Endodermal cell (in vitro differentiated cells): ENCODE data around the gene EFNA2. TPM values are rescaled to one million over a fixed set of nuclear protein-coding genes. Genes with fewer than 3 reads are reported as not detected.
A peak's percentile ranks its signal among the peaks of the same experiment; 100 is the strongest.

ENCODE experiments used
- DNase-seq: peaks from one replicate; pipeline ENCODE4 v3.0.0-alpha.2; 2017
- H3K27ac ChIP-seq: 2 replicates; pipeline ENCODE4 v1.5.1; 2013; ENCODE audit warnings: mild to moderate bottlenecking, low read depth, low read length, moderate library complexity
- H3K27me3 ChIP-seq: 2 replicates; pipeline ENCODE4 v1.6.1; 2013; ENCODE audit warnings: mild to moderate bottlenecking, low read length, moderate library complexity; ENCODE audit not compliant: insufficient read depth, control insufficient read depth, poor library complexity, severe bottlenecking
- H3K36me3 ChIP-seq: 2 replicates; pipeline ENCODE4 v1.7.0; 2013; ENCODE audit warnings: mild to moderate bottlenecking, low read length, moderate library complexity; ENCODE audit not compliant: control insufficient read depth, insufficient read depth
- H3K4me1 ChIP-seq: one replicate; pipeline ENCODE4 v1.7.0; 2013; ENCODE audit warnings: low read length; ENCODE audit not compliant: control insufficient read depth, insufficient read depth
- H3K4me3 ChIP-seq: 2 replicates; pipeline ENCODE4 v1.5.1; 2013; ENCODE audit warnings: mild to moderate bottlenecking, low read length, moderate library complexity
- H3K9ac ChIP-seq: 2 replicates; pipeline ENCODE4 v1.6.1; 2013; ENCODE audit warnings: mild to moderate bottlenecking, low read length, moderate library complexity; ENCODE audit not compliant: poor library complexity, severe bottlenecking; ENCODE audit errors: extremely low read depth
- H3K9me3 ChIP-seq: 2 replicates; pipeline ENCODE4 v1.6.1; 2013; ENCODE audit warnings: mild to moderate bottlenecking, low read length, moderate library complexity; ENCODE audit not compliant: control insufficient read depth
- H3K27ac Mint-ChIP-seq: 2 replicates; pipeline ENCODE4 v1.8.0; 2020; ENCODE audit warnings: mixed read lengths
- H3K27me3 Mint-ChIP-seq: 2 replicates; pipeline ENCODE4 v1.8.0; 2021; ENCODE audit warnings: mild to moderate bottlenecking, mixed read lengths; ENCODE audit not compliant: insufficient read depth
- H3K36me3 Mint-ChIP-seq: 2 replicates; pipeline ENCODE4 v1.8.0; 2020; ENCODE audit warnings: low read depth, mixed read lengths
- H3K4me1 Mint-ChIP-seq: 2 replicates; pipeline ENCODE4 v1.8.0; 2020; ENCODE audit warnings: mixed read lengths
- H3K4me3 Mint-ChIP-seq: 2 replicates; pipeline ENCODE4 v1.8.0; 2020; ENCODE audit warnings: mild to moderate bottlenecking, moderate library complexity, mixed read lengths
- H3K9me3 Mint-ChIP-seq: 2 replicates; pipeline ENCODE4 v1.8.0; 2020; ENCODE audit warnings: mild to moderate bottlenecking, mixed read lengths
- CTCF ChIP-seq: fragments of 200-600 bp; sonication (generic); conservative IDR thresholded peaks from 2 replicates; pipeline ENCODE4 v1.5.0; 2021; ENCODE audit warnings: antibody characterized with exemption, mild to moderate bottlenecking
- WGBS, 2 experiments: methylation state at CpG; one replicate each; pipeline versions ENCODE4 v1.1.5 to v1.1.7; 2013; ENCODE audit warnings: missing lambda C conversion rate in 2 of 2, mixed read lengths in 1 of 2; ENCODE audit not compliant: insufficient coverage in 1 of 2, insufficient read length in 1 of 2; 5-methylcytosine and 5-hydroxymethylcytosine counted together
- total RNA-seq, 2 donors: library from RNA; stranded (reverse); fragmentation: NEBNext Ultra II Directional in 1 of 2; extraction: Animal tissue kit (Norgen Biotek cat#: 25700) in 1 of 2; gene quantifications; 2 replicates in 1 of 2; 3 replicates in 1 of 2; pipeline ENCODE4 v1.2.1, GENCODE V29; 2021

Gene EFNA2
- total RNA-seq, 2 donors from 2014 or later = 28.6 to 30.7 TPM

GRCh38 chr19:1239796-1240737 lies 45.6 kb upstream of the EFNA2 start:
- WGBS, 2 experiments = 5 to 12% methylated on average over 26 to 80 of the region's 84 CpGs
- peaks cover 5% of the 10 kb centered on the region for H3K4me1 ChIP-seq
- Mint-ChIP-seq H3K27ac (peak overlapping the region; percentile 85), H3K9me3 (no peaks in the 10 kb centered on the region), H3K36me3 (peaks cover 2% of the 10 kb centered on the region), H3K27me3 (no peaks in the 10 kb centered on the region), H3K4me3 (peak overlapping the region; percentile 76), H3K4me1 (peaks cover 11% of the 10 kb centered on the region)
- peak; percentile 97 for TF ChIP-seq CTCF
- peaks cover 3% of the 10 kb centered on the region for H3K36me3 ChIP-seq
- H3K9me3 ChIP-seq = no peaks in the 10 kb centered on the region
- H3K27me3 ChIP-seq = no peaks in the 10 kb centered on the region
- no peak overlapping the region for H3K27ac ChIP-seq
- peak overlapping the region; percentile 34 for H3K9ac ChIP-seq
- peak overlapping the region; percentile 67 for H3K4me3 ChIP-seq
- DNase-seq = peak; percentile 94

- Mint-ChIP-seq H3K4me1 (peaks cover 11% of the 10 kb centered on the region), H3K27ac (peak overlapping the region; percentile 96), H3K36me3 (peaks cover 2% of the 10 kb centered on the region), H3K27me3 (no peaks in the 10 kb centered on the region), H3K4me3 (peak overlapping the region; percentile 76), H3K9me3 (no peaks in the 10 kb centered on the region)
- no peaks in the 10 kb centered on the region for H3K9me3 ChIP-seq
- H3K4me1 ChIP-seq = peaks cover 5% of the 10 kb centered on the region
- H3K9ac ChIP-seq = peak overlapping the region; percentile 59
- peak; percentile 61 for DNase-seq
- WGBS, 2 experiments = 83 to 84% methylated on average over 15 of the region's 15 CpGs
- TF ChIP-seq CTCF = no peak
- H3K27ac ChIP-seq = no peak overlapping the region
- no peaks in the 10 kb centered on the region for H3K36me3 ChIP-seq
- H3K4me3 ChIP-seq = peak overlapping the region; percentile 78
- no peaks in the 10 kb centered on the region for H3K27me3 ChIP-seq
Observed at GRCh38 chr19:1240925-1241324, 44.7 kb upstream of the EFNA2 start.

- peaks cover 11% of the 10 kb centered on the region for H3K4me1 Mint-ChIP-seq
- no peaks in the 10 kb centered on the region for H3K27me3 ChIP-seq
- 1 to 5% methylated on average over 18 to 79 of the region's 79 CpGs for WGBS, 2 experiments
Observed at GRCh38 chr19:1241417-1242095, 44.1 kb upstream of the EFNA2 start, which contains the start of gene ATP5F1D. TSS of gene ATP5F1D (plus strand) at chr19:1241751. CDS start at chr19:1241851, 100 bp downstream.

More at GRCh38 chr19:1241417-1242095, 44.1 kb upstream of the EFNA2 start, which contains the start of gene ATP5F1D:
- Mint-ChIP-seq H3K9me3 (no peaks in the 10 kb centered on the region), H3K27ac (peak within 1 kb of the TSS; percentile 96), H3K27me3 (no peaks in the 10 kb centered on the region), H3K36me3 (peaks cover 2% of the 10 kb centered on the region), H3K4me3 (peak within 1 kb of the TSS; percentile 76)
- DNase-seq = peak; percentile 97
- H3K9ac ChIP-seq = peak within 1 kb of the TSS; percentile 59
- H3K36me3 ChIP-seq = no peaks in the 10 kb centered on the region
- no peak within 1 kb of the TSS for H3K27ac ChIP-seq
- no peak for TF ChIP-seq CTCF
- H3K9me3 ChIP-seq = no peaks in the 10 kb centered on the region
- peaks cover 5% of the 10 kb centered on the region for H3K4me1 ChIP-seq
- H3K4me3 ChIP-seq = peak within 1 kb of the TSS; percentile 78
